CD14-positive monocyte (primary cell): ENCODE results near the gene NTN3. TPM values are rescaled to one million over a fixed set of nuclear protein-coding genes. Genes with fewer than 3 reads are reported as not detected.

Experiments
- DNase-seq, 3 donors: peaks; one replicate each; pipeline ENCODE4 v3.0.0-alpha.2; 2011 to 2022
- H2AFZ ChIP-seq: 2 replicates; pipeline ENCODE4 v1.6.0; 2012; ENCODE audit warnings: mild to moderate bottlenecking, low read depth, low read length, inconsistent platforms; ENCODE audit not compliant: insufficient read depth, poor library complexity, severe bottlenecking
- H3K27ac ChIP-seq, 2 donors: 1 replicate in 1 of 2; 2 replicates in 1 of 2; pipeline ENCODE4 v1.5.1; 2012 to 2013; ENCODE audit warnings: low read length in 2 of 2, control low read depth in 1 of 2, inconsistent platforms in 1 of 2, low read depth in 1 of 2, mild to moderate bottlenecking in 1 of 2
- H3K27me3 ChIP-seq, 2 donors: one replicate each; pipeline versions ENCODE4 v1.6.0 to v1.6.1; 2011 to 2013; ENCODE audit warnings: low read length in 2 of 2; ENCODE audit not compliant: control insufficient read depth in 2 of 2, insufficient read depth in 2 of 2
- H3K36me3 ChIP-seq, 2 donors: replicated peaks in 1 of 2; 1 replicate in 1 of 2; 2 replicates in 1 of 2; pipeline versions ENCODE4 v1.5.1 to v1.6.1; 2012 to 2013; ENCODE audit warnings: low read length in 2 of 2, control low read depth in 1 of 2, inconsistent platforms in 1 of 2, mild to moderate bottlenecking in 1 of 2; ENCODE audit not compliant: insufficient read depth in 2 of 2, control insufficient read depth in 1 of 2
- H3K4me1 ChIP-seq, 2 donors: 1 replicate in 1 of 2; 2 replicates in 1 of 2; pipeline versions ENCODE4 v1.5.1 to v1.6.1; 2012 to 2013; ENCODE audit warnings: low read length in 2 of 2, control low read depth in 1 of 2, inconsistent platforms in 1 of 2, mild to moderate bottlenecking in 1 of 2, moderate library complexity in 1 of 2; ENCODE audit not compliant: insufficient read depth in 2 of 2, control insufficient read depth in 1 of 2
- H3K4me2 ChIP-seq: replicated peaks from 2 replicates; pipeline ENCODE3; 2012; ENCODE audit warnings: low read length, moderate library complexity, mild to moderate bottlenecking; ENCODE audit not compliant: poor library complexity, severe bottlenecking; ENCODE audit errors: extremely low read depth
- H3K4me3 ChIP-seq, 3 experiments: fragments of 200-600 bp in 1 of 3; sonication (generic) in 1 of 3; replicated peaks in 1 of 3; 1 replicate in 2 of 3; 2 replicates in 1 of 3; pipeline ENCODE4 v1.5.1; 2011 to 2013; ENCODE audit warnings: low read length in 3 of 3, mild to moderate bottlenecking in 3 of 3, control low read depth in 2 of 3, low read depth in 2 of 3, inconsistent platforms in 1 of 3, moderate library complexity in 1 of 3
- H3K79me2 ChIP-seq: 2 replicates; pipeline ENCODE4 v1.6.0; 2012; ENCODE audit warnings: mild to moderate bottlenecking, control low read depth, inconsistent platforms, low read length, moderate library complexity; ENCODE audit not compliant: insufficient read depth
- H3K9ac ChIP-seq: 2 replicates; pipeline ENCODE4 v1.6.0; 2017; ENCODE audit warnings: low read length, mild to moderate bottlenecking; ENCODE audit not compliant: insufficient read depth, poor library complexity, severe bottlenecking
- H3K9me3 ChIP-seq, 2 donors: replicated peaks in 1 of 2; 1 replicate in 1 of 2; 2 replicates in 1 of 2; pipeline versions ENCODE4 v1.5.1 to v1.6.1; 2012 to 2013; ENCODE audit warnings: low read length in 2 of 2, control low read depth in 1 of 2; ENCODE audit not compliant: control insufficient read depth in 1 of 2, insufficient read depth in 1 of 2
- H4K20me1 ChIP-seq: 2 replicates; pipeline ENCODE4 v1.6.0; 2012; ENCODE audit warnings: mild to moderate bottlenecking, low read length, control low read depth, moderate library complexity; ENCODE audit not compliant: insufficient read depth
- H3K27ac Mint-ChIP-seq, 7 donors: one replicate each; pipeline ENCODE4 v1.8.0; 2020; ENCODE audit warnings: mild to moderate bottlenecking in 7 of 7, mixed read lengths in 7 of 7, moderate library complexity in 6 of 7, inconsistent platforms in 2 of 7
- H3K27me3 Mint-ChIP-seq, 3 donors: one replicate each; pipeline ENCODE4 v1.8.0; 2021 to 2022; ENCODE audit warnings: low read depth in 3 of 3, mild to moderate bottlenecking in 3 of 3, mixed read lengths in 3 of 3, moderate library complexity in 3 of 3, inconsistent platforms in 1 of 3
- H3K36me3 Mint-ChIP-seq, 2 donors: one replicate each; pipeline ENCODE4 v1.8.0; 2020; ENCODE audit warnings: mixed read lengths in 2 of 2, inconsistent platforms in 1 of 2, mild to moderate bottlenecking in 1 of 2
- H3K4me1 Mint-ChIP-seq: one replicate; pipeline ENCODE4 v1.8.0; 2020; ENCODE audit warnings: mild to moderate bottlenecking, mixed read lengths
- H3K4me3 Mint-ChIP-seq, 2 donors: one replicate each; pipeline ENCODE4 v1.8.0; 2020; ENCODE audit warnings: mild to moderate bottlenecking in 2 of 2, mixed read lengths in 2 of 2, moderate library complexity in 1 of 2
- H3K9me3 Mint-ChIP-seq, 7 donors: one replicate each; pipeline ENCODE4 v1.8.0; 2020 to 2022; ENCODE audit warnings: mixed read lengths in 7 of 7, mild to moderate bottlenecking in 6 of 7, moderate library complexity in 6 of 7, inconsistent platforms in 2 of 7
- CTCF ChIP-seq: fragments of 200-600 bp; IDR thresholded peaks from one replicate; pipeline ENCODE4 v1.8.0; 2022; ENCODE audit warnings: antibody characterized with exemption, mild to moderate bottlenecking
- WGBS: methylation state at CpG from one replicate; pipeline ENCODE4 v1.1.5; 2013; ENCODE audit warnings: missing lambda C conversion rate; ENCODE audit not compliant: insufficient coverage; 5-methylcytosine and 5-hydroxymethylcytosine counted together
- intact Hi-C, 2 donors: fragments of 100-400 bp; cut with micrococcal nuclease; formaldehyde crosslinking; loops; one replicate each; pipeline versions ENCODE4 v1.15.0 to v1.15.1; 2023
- polyA plus RNA-seq, 3 donors: library from polyadenylated mRNA; depleted of rRNA in 1 of 3; unstranded in 2 of 3; stranded (reverse) in 1 of 3; fragments of 300-500 nt in 2 of 3; fragments of >200 nt in 1 of 3; fragmentation: Illumina TruSeq in 2 of 3; gene quantifications; 1 replicate in 2 of 3; 2 replicates in 1 of 3; pipeline ENCODE4 v1.2.3, GENCODE V29; 2012 to 2021

The NTN3 gene
- polyA plus RNA-seq, 3 donors = not detected

GRCh38 chr16:2519711-2520080 lies 48.6 kb downstream of the NTN3 start:
- peak overlapping the region; percentile 36 for H3K9ac ChIP-seq
- peak overlapping the region in 1 of 3 experiments; percentile 100 for H3K4me3 ChIP-seq
- peak overlapping the region; percentile 94 to 99 (median 96) for H3K27ac Mint-ChIP-seq
- H3K9me3 ChIP-seq = no peaks in the 10 kb centered on the region
- H3K79me2 ChIP-seq = peaks cover 81% of the 10 kb centered on the region
- DNase-seq = peak in 1 of 3 donors; percentile 8
- WGBS = 53% methylated on average over 7 of the region's 22 CpGs
- peaks cover 59% of the 10 kb centered on the region for H3K4me1 Mint-ChIP-seq
- intact Hi-C loops = loop anchor here (1.0 to 2.0 kb wide), 2 partner anchors 13 to 21 kb away; no protein-coding TSS in a partner anchor
- H3K36me3 ChIP-seq = peaks cover 35 to 36% of the 10 kb centered on the region in 2 donors
- H3K27ac ChIP-seq = peak overlapping the region; percentile 96
- H3K4me3 Mint-ChIP-seq = peak overlapping the region; percentile 74 to 75
- H3K27me3 ChIP-seq = no peaks in the 10 kb centered on the region
- H3K4me1 ChIP-seq = peaks cover 57 to 61% of the 10 kb centered on the region in 2 donors
- peaks cover 0 to 6% (median 0%) of the 10 kb centered on the region in 7 donors for H3K9me3 Mint-ChIP-seq
- H3K36me3 Mint-ChIP-seq = peaks cover 55 to 76% of the 10 kb centered on the region in 2 donors
- peak overlapping the region; percentile 99 for H3K4me2 ChIP-seq
- peaks cover 0 to 3% (median 0%) of the 10 kb centered on the region in 3 donors for H3K27me3 Mint-ChIP-seq
- H2AFZ ChIP-seq = no peak overlapping the region
- TF ChIP-seq CTCF = no peak
- peaks cover 94% of the 10 kb centered on the region for H4K20me1 ChIP-seq

GRCh38 chr16:2520097-2520783 lies 49.1 kb downstream of the NTN3 start, which contains the start of gene AMDHD2:
AMDHD2 (plus strand) TSS chr16:2520371; CDS start chr16:2520459, 88 bp downstream.
- Mint-ChIP-seq H3K4me3 (peak within 1 kb of the TSS; percentile 90 to 92), H3K9me3 (peaks cover 0 to 4% (median 0%) of the 10 kb centered on the region in 7 donors), H3K27ac (peak within 1 kb of the TSS; percentile 96 to 100 (median 99)), H3K4me1 (peaks cover 62% of the 10 kb centered on the region), H3K36me3 (peaks cover 59 to 76% of the 10 kb centered on the region in 2 donors), H3K27me3 (peaks cover 0 to 1% (median 0%) of the 10 kb centered on the region in 3 donors)
- TF ChIP-seq CTCF = no peak
- intact Hi-C loops = loop anchor here in 1 of 2 donors (1.0 kb wide), 1 partner anchor 12 kb away; no protein-coding TSS in a partner anchor
- Histone ChIP-seq H3K4me1 (peaks cover 56 to 57% of the 10 kb centered on the region in 2 donors), H3K36me3 (peaks cover 39 to 40% of the 10 kb centered on the region in 2 donors), H4K20me1 (peaks cover 94% of the 10 kb centered on the region), H3K4me2 (peak within 1 kb of the TSS; percentile 99), H3K9me3 (no peaks in the 10 kb centered on the region), H2AFZ (no peak within 1 kb of the TSS), H3K79me2 (peaks cover 76% of the 10 kb centered on the region), H3K4me3 (peak within 1 kb of the TSS; percentile 30 to 100 (median 62)), H3K9ac (peak within 1 kb of the TSS; percentile 54), H3K27ac (peak within 1 kb of the TSS; percentile 96), H3K27me3 (no peaks in the 10 kb centered on the region)
- DNase-seq = peak; percentile 87 to 95 (median 94)
- under 1% methylated on average over 81 of the region's 83 CpGs for WGBS
